ENCODE measurements around the gene AKNA.
"Not testable (repeated sequence)": the region's sequence is repeated elsewhere in the genome, so short reads cannot be mapped to it uniquely, and the experiment has no call there.

GRCh38 chr9:114329625-114330022 is 58.2 kb downstream of the AKNA start, which contains the start of gene ORM2:
- not testable (repeated sequence) for TF ChIP-seq CTCF (conservative IDR thresholded peaks at IDR 0.05); EZH2 (IDR thresholded peaks at IDR 0.05; ENCODE audit: low read depth)

Measured in PC-9 (cell line).